Measurements from ENCODE around the gene CRABP2. TPM values are rescaled to one million over a fixed set of nuclear protein-coding genes. Genes with fewer than 3 reads are reported as not detected.

The CRABP2 gene
- total and polyA plus RNA-seq, 2 experiments from 2014 or later = 38.8 to 64.1 TPM

DNA sequence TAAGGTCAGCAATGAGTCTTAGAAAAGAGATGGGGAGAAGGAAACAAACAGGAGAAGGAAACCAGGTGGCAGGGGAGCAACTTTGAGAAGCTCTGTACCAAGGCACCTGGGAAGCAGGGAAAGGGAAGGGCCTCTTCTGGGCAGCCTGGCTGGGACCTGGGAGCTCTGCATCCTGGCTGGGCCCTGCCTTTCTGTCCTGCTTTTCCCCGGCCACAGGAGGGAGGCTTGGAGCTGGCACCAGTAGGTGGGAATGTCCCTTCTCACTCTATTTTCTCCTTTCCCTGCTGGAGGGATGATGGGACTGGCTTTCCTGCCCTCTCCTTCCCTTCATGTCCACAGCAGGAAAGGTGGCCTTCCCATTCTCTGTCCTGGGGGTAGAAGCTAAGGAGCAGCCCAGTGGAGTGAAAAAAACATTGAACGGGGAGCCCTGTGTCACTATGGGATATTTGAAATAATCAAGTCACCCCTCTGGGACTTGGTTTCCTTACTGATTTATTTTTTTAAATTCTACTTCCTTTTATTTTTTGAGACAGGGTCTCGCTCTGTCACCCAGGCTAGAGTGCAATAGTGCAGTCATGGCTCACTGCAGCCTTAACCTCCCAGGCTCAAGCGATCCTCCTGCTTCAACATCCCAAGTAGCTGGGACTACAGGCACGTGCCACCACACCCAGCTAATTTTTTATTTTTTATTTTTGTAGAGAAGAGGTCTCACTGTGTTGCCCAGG, 23.1 kb downstream of the CRABP2 start:
- Histone ChIP-seq H3K4me1 (ENCODE audit: insufficient read depth) (peaks cover 28% of the 10 kb centered on the region), H3K27me3 (replicated peaks; ENCODE audit: insufficient read depth) (no peaks in the 10 kb centered on the region; the same call in 1 of the 2 replicates), H3K27ac (no peak overlapping the region), H3F3A (ENCODE audit: insufficient read depth) (peaks cover 14% of the 10 kb centered on the region), H3K9me2 (ENCODE audit: insufficient read depth) (no peaks in the 10 kb centered on the region), H3K36me3 (ENCODE audit: low read depth) (no peaks in the 10 kb centered on the region), H3K79me2 (ENCODE audit: insufficient read depth) (no peaks in the 10 kb centered on the region), H4K20me1 (ENCODE audit: insufficient read depth) (no peaks in the 10 kb centered on the region), H2AFZ (no peak overlapping the region), H3K9ac (no peak overlapping the region), H3K9me3 (ENCODE audit: low read depth) (no peaks in the 10 kb centered on the region), H3K4me2 (ENCODE audit: unreplicated experiment) (no peak overlapping the region), H3K4me3 (no peak overlapping the region)
- DNase-seq = no peak
- TF ChIP-seq EZH2phosphoT487 (IDR thresholded peaks at IDR 0.05; ENCODE audit: insufficient read depth, low read depth) = no peak
- no peak for TF ChIP-seq EZH2 (IDR thresholded peaks at IDR 0.05; ENCODE audit: insufficient read depth, poor library complexity, severe bottlenecking)
- 68 to 78% methylated on average over 5 of the region's 5 CpGs for WGBS, 2 experiments (ENCODE audit: low coverage in 1 of 2, low lambda C conversion rate in 2 of 2, missing lambda C conversion rate in 2 of 2)
- in situ Hi-C loops (cut with MboI) = no loop called here

GRCh38 chr1:156681196-156681960, 24.0 kb downstream of the CRABP2 start:
- Histone ChIP-seq H4K20me1 (ENCODE audit: insufficient read depth) (no peaks in the 10 kb centered on the region), H3K79me2 (ENCODE audit: insufficient read depth) (no peaks in the 10 kb centered on the region), H3K9ac (no peak overlapping the region), H3K4me3 (no peak overlapping the region), H3K36me3 (ENCODE audit: low read depth) (no peaks in the 10 kb centered on the region), H3K27ac (no peak overlapping the region), H2AFZ (no peak overlapping the region), H3K4me2 (ENCODE audit: unreplicated experiment) (no peak overlapping the region), H3K27me3 (replicated peaks; ENCODE audit: insufficient read depth) (no peaks in the 10 kb centered on the region; the same call in 1 of the 2 replicates), H3F3A (ENCODE audit: insufficient read depth) (peaks cover 14% of the 10 kb centered on the region), H3K4me1 (ENCODE audit: insufficient read depth) (peaks cover 22% of the 10 kb centered on the region), H3K9me2 (ENCODE audit: insufficient read depth) (no peaks in the 10 kb centered on the region), H3K9me3 (ENCODE audit: low read depth) (no peaks in the 10 kb centered on the region)
- DNase-seq = no peak
- 78 to 83% methylated on average over 8 of the region's 8 CpGs for WGBS, 2 experiments (ENCODE audit: low coverage in 1 of 2, low lambda C conversion rate in 2 of 2, missing lambda C conversion rate in 2 of 2)
- TF ChIP-seq EZH2 (IDR thresholded peaks at IDR 0.05; ENCODE audit: insufficient read depth, poor library complexity, severe bottlenecking) = no peak
- TF ChIP-seq EZH2phosphoT487 (IDR thresholded peaks at IDR 0.05; ENCODE audit: insufficient read depth, low read depth) = no peak
- in situ Hi-C loops (cut with MboI) = no loop called here

DNA sequence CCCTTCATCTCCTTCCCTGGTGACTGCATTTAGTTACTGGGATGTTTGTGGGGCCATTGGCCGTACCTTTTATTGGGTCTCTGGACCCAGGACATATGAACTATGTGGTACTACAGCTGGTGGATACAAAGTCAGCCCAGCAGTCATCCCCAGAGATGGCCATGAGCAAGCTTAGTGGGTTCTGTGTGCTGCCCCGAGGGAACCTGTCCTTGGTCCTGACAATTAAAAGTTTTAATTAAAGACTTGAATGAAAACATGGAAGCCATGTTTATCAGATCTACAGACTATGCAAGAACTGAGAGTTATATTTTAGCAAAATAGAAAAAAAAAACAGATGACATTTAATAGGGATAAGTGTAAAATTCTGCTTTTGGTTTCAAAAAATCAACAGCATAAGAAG, 25.3 kb downstream of the CRABP2 start:
- no peak for DNase-seq
- H3K36me3 ChIP-seq (ENCODE audit: low read depth) = no peaks in the 10 kb centered on the region
- no peak for TF ChIP-seq EZH2phosphoT487 (IDR thresholded peaks at IDR 0.05; ENCODE audit: insufficient read depth, low read depth)
- no peak for TF ChIP-seq EZH2 (IDR thresholded peaks at IDR 0.05; ENCODE audit: insufficient read depth, poor library complexity, severe bottlenecking)
- no peak overlapping the region for H3K4me3 ChIP-seq
- WGBS, 2 experiments (ENCODE audit: low coverage in 1 of 2, low lambda C conversion rate in 2 of 2, missing lambda C conversion rate in 2 of 2) = 56 to 63% methylated on average over 2 of the region's 2 CpGs
- no peak overlapping the region for H3K27ac ChIP-seq
- no peaks in the 10 kb centered on the region for H3K9me3 ChIP-seq (ENCODE audit: low read depth)
- in situ Hi-C loops (cut with MboI) = no loop called here
- H3K4me1 ChIP-seq (ENCODE audit: insufficient read depth) = peaks cover 16% of the 10 kb centered on the region
- H3K4me2 ChIP-seq (ENCODE audit: unreplicated experiment) = no peak overlapping the region
- no peak overlapping the region for H3K9ac ChIP-seq
- no peaks in the 10 kb centered on the region for H3K79me2 ChIP-seq (ENCODE audit: insufficient read depth)
- H3K27me3 ChIP-seq (replicated peaks; ENCODE audit: insufficient read depth) = no peaks in the 10 kb centered on the region; the same call in 1 of the 2 replicates
- H3K9me2 ChIP-seq (ENCODE audit: insufficient read depth) = no peaks in the 10 kb centered on the region
- no peaks in the 10 kb centered on the region for H4K20me1 ChIP-seq (ENCODE audit: insufficient read depth)
- H3F3A ChIP-seq (ENCODE audit: insufficient read depth) = peaks cover 9% of the 10 kb centered on the region
- H2AFZ ChIP-seq = no peak overlapping the region

- no peaks in the 10 kb centered on the region for H3K9me3 ChIP-seq (ENCODE audit: low read depth)
- H3K27me3 ChIP-seq (replicated peaks; ENCODE audit: insufficient read depth) = no peaks in the 10 kb centered on the region; the same call in 1 of the 2 replicates
- no peaks in the 10 kb centered on the region for H3K79me2 ChIP-seq (ENCODE audit: insufficient read depth)
- no peaks in the 10 kb centered on the region for H4K20me1 ChIP-seq (ENCODE audit: insufficient read depth)
- H3K4me1 ChIP-seq (ENCODE audit: insufficient read depth) = peaks cover 6% of the 10 kb centered on the region
- H3F3A ChIP-seq (ENCODE audit: insufficient read depth) = no peaks in the 10 kb centered on the region
- H3K9ac ChIP-seq = peak overlapping the region; percentile 22
- peak overlapping the region; percentile 79 for H2AFZ ChIP-seq
- peak; percentile 82 for DNase-seq
- peak overlapping the region; percentile 91 for H3K4me2 ChIP-seq (ENCODE audit: unreplicated experiment)
- no peaks in the 10 kb centered on the region for H3K36me3 ChIP-seq (ENCODE audit: low read depth)
- in situ Hi-C loops (cut with MboI) = no loop called here
- no peak for TF ChIP-seq EZH2 (IDR thresholded peaks at IDR 0.05; ENCODE audit: insufficient read depth, poor library complexity, severe bottlenecking)
- TF ChIP-seq EZH2phosphoT487 (IDR thresholded peaks at IDR 0.05; ENCODE audit: insufficient read depth, low read depth) = no peak
- no peaks in the 10 kb centered on the region for H3K9me2 ChIP-seq (ENCODE audit: insufficient read depth)
- 1 to 3% methylated on average over 22 of the region's 22 CpGs for WGBS, 2 experiments (ENCODE audit: low coverage in 1 of 2, low lambda C conversion rate in 2 of 2, missing lambda C conversion rate in 2 of 2)
- H3K27ac ChIP-seq = no peak overlapping the region
- peak overlapping the region; percentile 65 for H3K4me3 ChIP-seq
These were observed 27.5 kb downstream of the CRABP2 start for GRCh38 chr1:156677616-156678596.

Measured in GM23248 (cell line).